ENCODE results near the gene OR56A5. TPM values are rescaled to one million over a fixed set of nuclear protein-coding genes. Genes with fewer than 3 reads are reported as not detected.

Gene OR56A5, protein sequence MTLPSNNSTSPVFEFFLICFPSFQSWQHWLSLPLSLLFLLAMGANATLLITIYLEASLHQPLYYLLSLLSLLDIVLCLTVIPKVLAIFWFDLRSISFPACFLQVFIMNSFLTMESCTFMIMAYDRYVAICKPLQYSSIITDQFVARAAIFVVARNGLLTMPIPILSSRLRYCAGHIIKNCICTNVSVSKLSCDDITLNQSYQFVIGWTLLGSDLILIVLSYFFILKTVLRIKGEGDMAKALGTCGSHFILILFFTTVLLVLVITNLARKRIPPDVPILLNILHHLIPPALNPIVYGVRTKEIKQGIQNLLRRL
- not detected in 2 replicates for total RNA-seq (2016; rRNA removed; fragmentation: Illumina TruSeq; extraction: Trizol)
- not detected in 2 replicates for total RNA-seq (2016; cell fraction: cytosol; rRNA removed; fragmentation: Illumina TruSeq; extraction: Trizol; ENCODE audit: low read depth)
- total RNA-seq (2016; cell fraction: insoluble cytoplasmic fraction; rRNA removed; fragmentation: Illumina TruSeq; extraction: Trizol), result not detected in 2 replicates
- not detected in 2 replicates for total RNA-seq (2016; cell fraction: membrane; rRNA removed; fragmentation: Illumina TruSeq; extraction: Trizol)
- total RNA-seq (2016; cell fraction: nucleus; rRNA removed; fragmentation: Illumina TruSeq; extraction: Trizol), result not detected in 2 replicates
- polyA plus RNA-seq (2011; rRNA removed), result not detected in 2 replicates
- polyA plus RNA-seq (2011; cell fraction: cytosol; rRNA removed), result not detected in 2 replicates
- not detected in 2 replicates for polyA plus RNA-seq (2011; cell fraction: nucleus; rRNA removed)
- not detected in 2 replicates for polyA plus RNA-seq (2012)
- polyA plus RNA-seq (2016; cell fraction: cytosol; fragmentation: Illumina TruSeq; extraction: Trizol; ENCODE audit: low read depth), result not detected in 2 replicates
- polyA plus RNA-seq (2016; cell fraction: insoluble cytoplasmic fraction; fragmentation: Illumina TruSeq; extraction: Trizol; ENCODE audit: low read depth), result not detected in 2 replicates
- not detected in 2 replicates for polyA plus RNA-seq (2016; cell fraction: membrane; fragmentation: Illumina TruSeq; extraction: Trizol; ENCODE audit: low read depth)
- polyA plus RNA-seq (2016; cell fraction: nucleus; fragmentation: Illumina TruSeq; extraction: Trizol; ENCODE audit: insufficient read depth, low read depth), result not detected in 2 replicates
- not detected in 2 replicates for polyA minus RNA-seq (2011; rRNA and poly(A)+ RNA removed; ENCODE audit: low replicate concordance)
- polyA minus RNA-seq (2011; cell fraction: cytosol; rRNA and poly(A)+ RNA removed), result not detected in 2 replicates
- polyA minus RNA-seq (2011; cell fraction: nucleus; rRNA and poly(A)+ RNA removed), result not detected in 2 replicates
- Bru-seq, nascent RNA, result not detected
- not detected for BruChase-seq, experiment 1, labeled RNA remaining after a 6-hour chase
- not detected for BruChase-seq, experiment 2, labeled RNA remaining after a 2-hour chase
- long read RNA-seq, experiment 1, result 0 reads
- long read RNA-seq, experiment 2, result 0 reads

DNA sequence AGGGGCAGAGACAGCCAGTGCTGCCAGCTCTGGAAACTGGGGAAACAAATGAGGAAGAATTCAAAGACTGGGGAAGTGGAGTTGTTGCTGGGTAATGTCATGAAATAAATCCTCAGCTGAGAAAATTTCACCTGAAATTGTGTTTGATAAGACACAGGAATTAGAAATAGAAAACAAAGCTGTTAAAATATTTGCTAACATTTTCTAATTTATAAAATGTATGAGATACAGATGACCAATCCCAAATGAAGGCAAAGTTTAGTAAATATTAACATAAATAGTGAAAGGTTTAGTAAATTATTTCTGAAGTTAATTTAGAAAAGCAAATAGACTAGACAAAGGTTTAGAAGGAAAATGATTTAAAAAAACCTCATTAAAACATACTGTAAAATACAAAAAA lies at the start of gene OR56A5:
Gene OR56A5 (minus strand): TSS at position 101 of the 400 bp plus-strand sequence. CDS start 0 bp downstream, at position 101.
- Histone ChIP-seq H3K79me2 (ENCODE audit: insufficient read depth, low read length) (no peaks in the 10 kb centered on the region), H3K9ac (ENCODE audit: insufficient read depth, low read depth, low read length) (no peak within 1 kb of the TSS), H3K36me3 (replicated peaks in 1 of 2; ENCODE audit: control insufficient read depth in 1 of 2, insufficient read depth in 2 of 2, low read length in 2 of 2) (no peaks in the 10 kb centered on the region), H3K27ac (ENCODE audit: extremely low read length, insufficient read depth, low read length) (no peak within 1 kb of the TSS), H3K4me1 (ENCODE audit: insufficient read depth, low read length) (no peaks in the 10 kb centered on the region), H4K20me1 (ENCODE audit: insufficient read depth, low read length) (no peaks in the 10 kb centered on the region), H3K9me3 (ENCODE audit: low read length) (peaks cover 6% of the 10 kb centered on the region; the same call in 1 of the 2 replicates), H3K27me3 (ENCODE audit: control insufficient read depth in 1 of 2, insufficient read depth in 2 of 2, low read length in 2 of 2) (no peaks in the 10 kb centered on the region), H3K4me2 (ENCODE audit: low read depth, low read length) (no peak within 1 kb of the TSS), H2AFZ (ENCODE audit: low read length) (no peak within 1 kb of the TSS), H3K4me3 (replicated peaks in 1 of 3; ENCODE audit: insufficient read depth in 1 of 3, low read depth in 2 of 3, low read length in 3 of 3) (no peak within 1 kb of the TSS)
- POLR2A ChIA-PET, result no interaction called here
- no peak for FAIRE-seq
- in situ Hi-C loops (cut with HindIII; ENCODE audit: extremely low pct_ligation_motif_present, low pct_unique_long_range_greater_than_20kb), result no loop called here
- intact Hi-C loops (cut with micrococcal nuclease; ENCODE audit: unreplicated experiment), result no loop called here
- no TSS peak for BruUV-seq (replicated peaks)
- ATAC-seq, result no peak
- CTCF ChIA-PET (ENCODE audit: low intra/inter-chr PET ratio, low total read pairs), result no interaction called here
- no peak for DNase-seq (ENCODE audit: low spot score)
- TF ChIP-seq, protein P1, sequence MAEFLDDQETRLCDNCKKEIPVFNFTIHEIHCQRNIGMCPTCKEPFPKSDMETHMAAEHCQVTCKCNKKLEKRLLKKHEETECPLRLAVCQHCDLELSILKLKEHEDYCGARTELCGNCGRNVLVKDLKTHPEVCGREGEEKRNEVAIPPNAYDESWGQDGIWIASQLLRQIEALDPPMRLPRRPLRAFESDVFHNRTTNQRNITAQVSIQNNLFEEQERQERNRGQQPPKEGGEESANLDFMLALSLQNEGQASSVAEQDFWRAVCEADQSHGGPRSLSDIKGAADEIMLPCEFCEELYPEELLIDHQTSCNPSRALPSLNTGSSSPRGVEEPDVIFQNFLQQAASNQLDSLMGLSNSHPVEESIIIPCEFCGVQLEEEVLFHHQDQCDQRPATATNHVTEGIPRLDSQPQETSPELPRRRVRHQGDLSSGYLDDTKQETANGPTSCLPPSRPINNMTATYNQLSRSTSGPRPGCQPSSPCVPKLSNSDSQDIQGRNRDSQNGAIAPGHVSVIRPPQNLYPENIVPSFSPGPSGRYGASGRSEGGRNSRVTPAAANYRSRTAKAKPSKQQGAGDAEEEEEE (CRISPR knock-in tag; IDR thresholded peaks at IDR 0.05; ENCODE audit: borderline replicate concordance), result no peak
- TF ChIP-seq ZNF83 (CRISPR knock-in tag; IDR thresholded peaks at IDR 0.05; ENCODE audit: borderline replicate concordance) (no peak), CEBPG (CRISPR knock-in tag; IDR thresholded peaks at IDR 0.05) (no peak), DMAP1 (CRISPR knock-in tag; IDR thresholded peaks at IDR 0.05) (no peak), ZNF660 (CRISPR knock-in tag; IDR thresholded peaks at IDR 0.05; ENCODE audit: borderline replicate concordance, low read depth) (no peak), KLF12 (CRISPR knock-in tag; IDR thresholded peaks at IDR 0.05; ENCODE audit: borderline replicate concordance) (no peak), CHCHD3 (CRISPR knock-in tag; IDR thresholded peaks at IDR 0.05) (no peak), KMT2B (CRISPR knock-in tag; IDR thresholded peaks at IDR 0.05) (no peak), ZSCAN9 (CRISPR knock-in tag; IDR thresholded peaks at IDR 0.05; ENCODE audit: borderline replicate concordance) (no peak)
- TF ChIP-seq, protein P2, sequence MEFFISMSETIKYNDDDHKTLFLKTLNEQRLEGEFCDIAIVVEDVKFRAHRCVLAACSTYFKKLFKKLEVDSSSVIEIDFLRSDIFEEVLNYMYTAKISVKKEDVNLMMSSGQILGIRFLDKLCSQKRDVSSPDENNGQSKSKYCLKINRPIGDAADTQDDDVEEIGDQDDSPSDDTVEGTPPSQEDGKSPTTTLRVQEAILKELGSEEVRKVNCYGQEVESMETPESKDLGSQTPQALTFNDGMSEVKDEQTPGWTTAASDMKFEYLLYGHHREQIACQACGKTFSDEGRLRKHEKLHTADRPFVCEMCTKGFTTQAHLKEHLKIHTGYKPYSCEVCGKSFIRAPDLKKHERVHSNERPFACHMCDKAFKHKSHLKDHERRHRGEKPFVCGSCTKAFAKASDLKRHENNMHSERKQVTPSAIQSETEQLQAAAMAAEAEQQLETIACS (CRISPR knock-in tag; IDR thresholded peaks at IDR 0.05), result no peak
- TF ChIP-seq, protein P3, sequence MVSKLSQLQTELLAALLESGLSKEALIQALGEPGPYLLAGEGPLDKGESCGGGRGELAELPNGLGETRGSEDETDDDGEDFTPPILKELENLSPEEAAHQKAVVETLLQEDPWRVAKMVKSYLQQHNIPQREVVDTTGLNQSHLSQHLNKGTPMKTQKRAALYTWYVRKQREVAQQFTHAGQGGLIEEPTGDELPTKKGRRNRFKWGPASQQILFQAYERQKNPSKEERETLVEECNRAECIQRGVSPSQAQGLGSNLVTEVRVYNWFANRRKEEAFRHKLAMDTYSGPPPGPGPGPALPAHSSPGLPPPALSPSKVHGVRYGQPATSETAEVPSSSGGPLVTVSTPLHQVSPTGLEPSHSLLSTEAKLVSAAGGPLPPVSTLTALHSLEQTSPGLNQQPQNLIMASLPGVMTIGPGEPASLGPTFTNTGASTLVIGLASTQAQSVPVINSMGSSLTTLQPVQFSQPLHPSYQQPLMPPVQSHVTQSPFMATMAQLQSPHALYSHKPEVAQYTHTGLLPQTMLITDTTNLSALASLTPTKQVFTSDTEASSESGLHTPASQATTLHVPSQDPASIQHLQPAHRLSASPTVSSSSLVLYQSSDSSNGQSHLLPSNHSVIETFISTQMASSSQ (IDR thresholded peaks at IDR 0.05; ENCODE audit: low read depth), result no peak
- TF ChIP-seq, protein P3 (CRISPR knock-in tag; IDR thresholded peaks at IDR 0.05; ENCODE audit: borderline replicate concordance), result no peak
